Colonic mucosa (tissue), 4 donors: ENCODE results near the gene RNF144A. TPM values are rescaled to one million over a fixed set of nuclear protein-coding genes. Genes with fewer than 3 reads are reported as not detected.
A peak's percentile ranks its signal among the peaks of the same experiment; 100 is the strongest.

Source experiments
- DNase-seq: peaks from one replicate; pipeline ENCODE4 v3.0.0-alpha.2; 2020
- H3K27ac ChIP-seq: fragments of 200-600 bp; one replicate; pipeline ENCODE4 v1.8.0; 2021
- H3K27me3 ChIP-seq: fragments of 200-600 bp; one replicate; pipeline ENCODE4 v1.8.0; 2021
- H3K36me3 ChIP-seq: fragments of 200-600 bp; one replicate; pipeline ENCODE4 v1.8.0; 2021
- H3K4me1 ChIP-seq: fragments of 200-600 bp; one replicate; pipeline ENCODE4 v1.8.0; 2021; ENCODE audit warnings: mild to moderate bottlenecking
- H3K4me3 ChIP-seq: fragments of 200-600 bp; one replicate; pipeline ENCODE4 v1.8.0; 2021
- H3K9ac ChIP-seq, 2 donors: one replicate each; pipeline ENCODE4 v1.7.0; 2013; ENCODE audit warnings: control low read depth in 2 of 2, low read depth in 2 of 2, low read length in 2 of 2
- H3K9me3 ChIP-seq: fragments of 200-600 bp; one replicate; pipeline ENCODE4 v1.8.0; 2021
- intact Hi-C: fragments of 100-400 bp; cut with DNase I; formaldehyde crosslinking; loops from one replicate; pipeline ENCODE4 v1.14.1; 2022
- total RNA-seq, 2 donors: library from RNA; stranded (reverse); fragmentation: NEBNext Ultra II Directional in 1 of 2; extraction: Animal tissue kit (Norgen Biotek cat#: 25700) in 1 of 2; gene quantifications; one replicate each; pipeline ENCODE4 v1.2.1, GENCODE V29; 2021
- TF ChIP-seq, protein P1 (sequence below): fragments of 200-600 bp; IDR thresholded peaks from one replicate; pipeline ENCODE4 v1.8.0; 2022; ENCODE audit warnings: antibody characterized with exemption, mild to moderate bottlenecking
- donor health status: healthy.
- donor health status: DM: no; HTN: no; CAD: no.
- donor health status: DM: no; HTN: no; CAD: no.

Gene RNF144A
- total RNA-seq, 2 donors from 2014 or later, result 13.9 to 22.6 TPM

GRCh38 chr2:6973895-6974545 is 56.8 kb downstream of the RNF144A start:
- no peak overlapping the region for H3K9ac ChIP-seq
- no peaks in the 10 kb centered on the region for H3K4me1 ChIP-seq
- no peaks in the 10 kb centered on the region for H3K27me3 ChIP-seq
- DNase-seq, result no peak
- intact Hi-C loops, result no loop called here
- H3K27ac ChIP-seq, result no peak overlapping the region
- no peaks in the 10 kb centered on the region for H3K9me3 ChIP-seq
- H3K36me3 ChIP-seq, result no peaks in the 10 kb centered on the region
- no peak overlapping the region for H3K4me3 ChIP-seq
- TF ChIP-seq, protein P1, sequence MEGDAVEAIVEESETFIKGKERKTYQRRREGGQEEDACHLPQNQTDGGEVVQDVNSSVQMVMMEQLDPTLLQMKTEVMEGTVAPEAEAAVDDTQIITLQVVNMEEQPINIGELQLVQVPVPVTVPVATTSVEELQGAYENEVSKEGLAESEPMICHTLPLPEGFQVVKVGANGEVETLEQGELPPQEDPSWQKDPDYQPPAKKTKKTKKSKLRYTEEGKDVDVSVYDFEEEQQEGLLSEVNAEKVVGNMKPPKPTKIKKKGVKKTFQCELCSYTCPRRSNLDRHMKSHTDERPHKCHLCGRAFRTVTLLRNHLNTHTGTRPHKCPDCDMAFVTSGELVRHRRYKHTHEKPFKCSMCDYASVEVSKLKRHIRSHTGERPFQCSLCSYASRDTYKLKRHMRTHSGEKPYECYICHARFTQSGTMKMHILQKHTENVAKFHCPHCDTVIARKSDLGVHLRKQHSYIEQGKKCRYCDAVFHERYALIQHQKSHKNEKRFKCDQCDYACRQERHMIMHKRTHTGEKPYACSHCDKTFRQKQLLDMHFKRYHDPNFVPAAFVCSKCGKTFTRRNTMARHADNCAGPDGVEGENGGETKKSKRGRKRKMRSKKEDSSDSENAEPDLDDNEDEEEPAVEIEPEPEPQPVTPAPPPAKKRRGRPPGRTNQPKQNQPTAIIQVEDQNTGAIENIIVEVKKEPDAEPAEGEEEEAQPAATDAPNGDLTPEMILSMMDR, result no peak

- H3K27me3 ChIP-seq, result no peaks in the 10 kb centered on the region
- H3K27ac ChIP-seq, result no peak overlapping the region
- intact Hi-C loops, result no loop called here
- no peaks in the 10 kb centered on the region for H3K4me1 ChIP-seq
- no peaks in the 10 kb centered on the region for H3K36me3 ChIP-seq
- no peak overlapping the region for H3K9ac ChIP-seq
- TF ChIP-seq, protein P1, result no peak
- no peak overlapping the region for H3K4me3 ChIP-seq
- DNase-seq, result no peak
- no peaks in the 10 kb centered on the region for H3K9me3 ChIP-seq
Measured at GRCh38 chr2:6975988-6976387, 58.8 kb downstream of the RNF144A start.

GRCh38 chr2:6977113-6977741 is 60.0 kb downstream of the RNF144A start:
- no peaks in the 10 kb centered on the region for H3K4me1 ChIP-seq
- no peak overlapping the region for H3K4me3 ChIP-seq
- H3K27ac ChIP-seq, result peak overlapping the region; percentile 16
- H3K9ac ChIP-seq, result no peak overlapping the region
- TF ChIP-seq, protein P1, result no peak
- intact Hi-C loops, result no loop called here
- H3K36me3 ChIP-seq, result no peaks in the 10 kb centered on the region
- H3K27me3 ChIP-seq, result no peaks in the 10 kb centered on the region
- peak; percentile 55 for DNase-seq
- H3K9me3 ChIP-seq, result no peaks in the 10 kb centered on the region

GRCh38 chr2:6977786-6978185 is 60.6 kb downstream of the RNF144A start:
- no peaks in the 10 kb centered on the region for H3K4me1 ChIP-seq
- intact Hi-C loops, result no loop called here
- no peaks in the 10 kb centered on the region for H3K9me3 ChIP-seq
- H3K27ac ChIP-seq, result no peak overlapping the region
- TF ChIP-seq, protein P1, result no peak
- H3K27me3 ChIP-seq, result no peaks in the 10 kb centered on the region
- H3K36me3 ChIP-seq, result no peaks in the 10 kb centered on the region
- DNase-seq, result no peak
- H3K9ac ChIP-seq, result no peak overlapping the region
- no peak overlapping the region for H3K4me3 ChIP-seq

DNA sequence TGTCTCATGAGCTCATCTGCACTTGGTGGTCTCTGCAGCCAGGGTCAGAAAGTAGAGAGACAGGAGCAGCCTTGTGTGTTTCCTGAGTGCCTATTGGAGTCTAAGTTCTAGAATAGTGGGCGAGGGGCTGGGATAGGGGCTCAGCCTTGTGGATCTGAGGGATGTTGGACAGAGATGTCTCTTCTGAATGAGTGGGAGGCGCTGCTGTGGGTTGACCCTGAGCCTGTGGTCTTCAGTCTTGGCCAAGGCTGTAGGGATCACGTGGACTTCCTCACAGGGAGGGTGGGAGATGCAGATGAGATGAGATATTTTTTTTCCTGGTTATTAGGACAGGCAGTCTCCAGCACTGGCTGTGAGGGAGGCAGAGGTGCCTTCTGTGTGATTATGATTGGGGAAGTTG is 61.8 kb downstream of the RNF144A start:
- Histone ChIP-seq H3K27ac (no peak overlapping the region), H3K9ac (no peak overlapping the region), H3K4me1 (no peaks in the 10 kb centered on the region), H3K27me3 (no peaks in the 10 kb centered on the region), H3K4me3 (no peak overlapping the region), H3K36me3 (no peaks in the 10 kb centered on the region), H3K9me3 (no peaks in the 10 kb centered on the region)
- TF ChIP-seq, protein P1, result no peak
- DNase-seq, result no peak
- intact Hi-C loops, result no loop called here
